Stimulated activated CD4-positive, alpha-beta T cell treated with anti-CD3 and anti-CD28 coated beads, Interleukin-12 subunit alpha, Interleukin-12 subunit beta, amount 100 ng/mL, for 48 hours (primary cell): ENCODE measurements around the gene ZBTB42.

Experiments used
- DNase-seq, 3 donors: peaks; one replicate each; pipeline ENCODE4 v3.0.0-alpha.2; 2020; ENCODE audit warnings: low read depth in 2 of 3, low spot score in 1 of 3

ZBTB42 gene

GRCh38 chr14:104782086-104782807 is 18.7 kb upstream of the ZBTB42 start:
- no peak for DNase-seq

GRCh38 chr14:104782808-104783139 is 18.1 kb upstream of the ZBTB42 start:
- no peak for DNase-seq

- no peak for DNase-seq
Measured at GRCh38 chr14:104783484-104784217, 17.2 kb upstream of the ZBTB42 start.

- DNase-seq: no peak
Measured at GRCh38 chr14:104784218-104784568, 16.7 kb upstream of the ZBTB42 start.

- no peak for DNase-seq
Measured at GRCh38 chr14:104784846-104785707, 15.8 kb upstream of the ZBTB42 start.

- DNase-seq: no peak
Measured at GRCh38 chr14:104785708-104786080, 15.2 kb upstream of the ZBTB42 start.

GRCh38 chr14:104786091-104786586 is 14.8 kb upstream of the ZBTB42 start:
- DNase-seq: no peak

GRCh38 chr14:104786726-104787675 is 13.9 kb upstream of the ZBTB42 start:
- no peak for DNase-seq

- DNase-seq: no peak
Measured at GRCh38 chr14:104787736-104788135, 13.2 kb upstream of the ZBTB42 start.

GRCh38 chr14:104788161-104788818 is 12.6 kb upstream of the ZBTB42 start:
- DNase-seq: no peak

- DNase-seq: no peak
Measured at GRCh38 chr14:104788873-104789663, 11.8 kb upstream of the ZBTB42 start.

GRCh38 chr14:104789752-104790743 is 10.9 kb upstream of the ZBTB42 start:
- no peak for DNase-seq

- no peak for DNase-seq
Measured at GRCh38 chr14:104791425-104791824, 9.5 kb upstream of the ZBTB42 start.

- DNase-seq: no peak
Measured at GRCh38 chr14:104792101-104792884, 8.6 kb upstream of the ZBTB42 start.

GRCh38 chr14:104792945-104793702 is 7.8 kb upstream of the ZBTB42 start:
- DNase-seq: no peak

GRCh38 chr14:104793703-104793959 is 7.3 kb upstream of the ZBTB42 start:
- DNase-seq: no peak

- DNase-seq: peak in 1 of 3 donors; percentile 40
Measured at GRCh38 chr14:104794099-104794498, 6.8 kb upstream of the ZBTB42 start.
